AG04450 (cell line): Measurements from ENCODE around the gene LRRC51. TPM values are rescaled to one million over a fixed set of nuclear protein-coding genes. Genes with fewer than 3 reads are reported as not detected.

Experiments used
- CTCF ChIA-PET: fragments of 300-600, 350-600 bp; formaldehyde crosslinking; extraction: SDS; loops from one replicate; lab custom pipeline; 2022; ENCODE audit warnings: antibody characterized with exemption, inconsistent platforms; lab: Charles Lee
- POLR2A ChIA-PET: fragments of 350-600 bp; formaldehyde crosslinking; extraction: SDS; loops from one replicate; lab custom pipeline; 2021; ENCODE audit warnings: antibody characterized with exemption, inconsistent platforms; lab: Yijun Ruan, JAX
- DNase-seq: peaks from one replicate; pipeline ENCODE4 v3.0.0-alpha.2; 2011; ENCODE audit warnings: low read depth, low spot score
- H3K27ac ChIP-seq: one replicate; pipeline ENCODE4 v1.5.1; 2012; ENCODE audit warnings: low read depth, low read length, control low read depth
- H3K27me3 ChIP-seq: one replicate; pipeline ENCODE4 v1.6.0; 2012; ENCODE audit warnings: low read length; ENCODE audit not compliant: control insufficient read depth, insufficient read depth
- H3K4me3 ChIP-seq: 2 replicates; pipeline ENCODE4 v1.5.1; 2011; ENCODE audit warnings: mild to moderate bottlenecking, low read depth, low read length, control low read depth
- H3K9me3 ChIP-seq: 2 replicates; pipeline ENCODE4 v1.5.1; 2012; ENCODE audit warnings: low read length; ENCODE audit not compliant: control insufficient read depth, insufficient read depth
- CTCF ChIP-seq: IDR thresholded peaks from 2 replicates; pipeline ENCODE4 v1.5.1; 2011; ENCODE audit warnings: low read depth, low read length, control low read depth, inconsistent platforms
- polyA plus RNA-seq: library from polyadenylated mRNA; depleted of rRNA; stranded (reverse); fragments of >200 nt; gene quantifications from 2 replicates; pipeline ENCODE4 v1.2.3, GENCODE V29; 2011

Gene LRRC51
- polyA plus RNA-seq, 1 experiment: 8.6 TPM

GRCh38 chr11:72112978-72113808, 32.5 kb downstream of the LRRC51 start:
- no peak for DNase-seq
- H3K27me3 ChIP-seq: no peaks in the 10 kb centered on the region
- CTCF ChIA-PET: interaction anchor here (0.7 to 1.7 kb wide), 4 partner anchors 30 to 318 kb away, joined by 3 to 12 read pairs (median 3); no protein-coding TSS in a partner anchor
- TF ChIP-seq CTCF: no peak
- no peaks in the 10 kb centered on the region for H3K9me3 ChIP-seq
- H3K4me3 ChIP-seq: peak overlapping the region; percentile 87
- POLR2A ChIA-PET: interaction anchor here (0.7 to 2.0 kb wide), 9 partner anchors 11 to 125 kb away, joined by 3 to 12 read pairs (median 4); partner anchors contain the start of gene INPPL1
- peak overlapping the region; percentile 99 for H3K27ac ChIP-seq

- no peak overlapping the region for H3K27ac ChIP-seq
- POLR2A ChIA-PET: no interaction called here
Observed at GRCh38 chr11:72114570-72114969, 33.9 kb downstream of the LRRC51 start.

GRCh38 chr11:72116019-72116755, 35.5 kb downstream of the LRRC51 start:
- H3K27me3 ChIP-seq: no peaks in the 10 kb centered on the region
- CTCF ChIA-PET: no interaction called here
- TF ChIP-seq CTCF: no peak
- POLR2A ChIA-PET: no interaction called here
- no peak for DNase-seq
- H3K9me3 ChIP-seq: no peaks in the 10 kb centered on the region
- no peak overlapping the region for H3K27ac ChIP-seq
- H3K4me3 ChIP-seq: no peak overlapping the region

More at GRCh38 chr11:72114570-72114969, 33.9 kb downstream of the LRRC51 start:
- H3K27me3 ChIP-seq: no peaks in the 10 kb centered on the region
- H3K9me3 ChIP-seq: no peaks in the 10 kb centered on the region
- no peak overlapping the region for H3K4me3 ChIP-seq
- TF ChIP-seq CTCF: no peak
- CTCF ChIA-PET: interaction anchor here (0.7 to 1.0 kb wide), 2 partner anchors 18 to 30 kb away, joined by 3 to 4 read pairs; no protein-coding TSS in a partner anchor
- no peak for DNase-seq

- no peak for TF ChIP-seq CTCF
- DNase-seq: no peak
- H3K4me3 ChIP-seq: no peak overlapping the region
- H3K27me3 ChIP-seq: no peaks in the 10 kb centered on the region
- H3K27ac ChIP-seq: no peak overlapping the region
- ChIA-PET CTCF (interaction anchor here (0.6 to 1.2 kb wide), 4 partner anchors 22 to 94 kb away, joined by 3 to 4 read pairs (median 3); no protein-coding TSS in a partner anchor), POLR2A (no interaction called here)
- peaks cover 3% of the 10 kb centered on the region; the same call in 1 of the 2 replicates for H3K9me3 ChIP-seq
Observed at GRCh38 chr11:72119198-72119597, 38.5 kb downstream of the LRRC51 start.
